Hematopoietic multipotent progenitor cell (in vitro differentiated cells): Measurements from ENCODE around the gene SMIM12. TPM values are rescaled to one million over a fixed set of nuclear protein-coding genes. Genes with fewer than 3 reads are reported as not detected.
"Not testable (repeated sequence)": the region's sequence is repeated elsewhere in the genome, so short reads cannot be mapped to it uniquely, and the experiment has no call there.

Experiments used
- DNase-seq, 3 donors: peaks; one replicate each; pipeline ENCODE4 v3.0.0-alpha.2; 2011 to 2015; ENCODE audit warnings: low read depth in 2 of 3, low spot score in 2 of 3
- total RNA-seq: library from RNA; depleted of rRNA; stranded (reverse); fragments of >200 nt; gene quantifications from one replicate; pipeline ENCODE4 v1.2.3, GENCODE V29; 2012

The SMIM12 gene
- total RNA-seq, 1 donor: 40.7 TPM

DNA sequence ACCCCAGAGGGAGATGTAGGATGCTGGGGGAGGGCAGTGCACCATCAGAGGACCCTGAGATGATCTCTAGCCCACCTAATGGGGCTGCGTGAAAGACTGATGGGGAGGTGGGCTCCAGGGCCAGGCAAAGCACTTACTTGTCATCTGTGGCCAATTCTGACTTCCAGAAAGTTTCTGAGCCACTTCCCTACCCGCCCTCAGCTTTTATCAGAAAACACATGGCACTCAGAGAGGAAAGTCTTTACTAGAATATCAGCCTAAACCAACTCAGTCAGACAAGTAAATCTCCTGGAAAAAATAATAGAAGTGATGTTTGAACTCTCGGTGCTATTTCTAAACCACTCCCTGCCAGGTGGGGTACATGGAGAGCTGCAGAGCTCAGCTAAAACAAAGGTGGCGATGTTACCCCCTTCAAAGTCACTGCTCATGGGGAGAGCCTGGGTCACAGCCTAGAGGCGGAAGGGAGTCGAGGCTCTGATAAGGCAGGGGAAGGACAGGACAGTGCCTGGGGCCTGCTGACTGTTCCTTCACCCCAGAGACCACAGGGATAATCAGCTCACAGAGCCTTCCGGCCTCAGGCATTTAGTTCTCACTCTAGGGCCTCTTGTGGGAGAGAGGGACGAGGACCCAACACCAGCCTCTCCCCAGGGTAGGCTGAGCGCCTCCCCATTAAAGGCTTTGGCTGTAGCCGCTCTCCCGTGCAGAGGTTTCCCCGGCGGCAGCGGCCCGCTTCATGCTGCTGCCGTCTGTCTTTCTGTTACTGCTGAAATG lies 14.2 kb downstream of the SMIM12 start:
- DNase-seq: peak in 1 of 3 donors; percentile 50

DNA sequence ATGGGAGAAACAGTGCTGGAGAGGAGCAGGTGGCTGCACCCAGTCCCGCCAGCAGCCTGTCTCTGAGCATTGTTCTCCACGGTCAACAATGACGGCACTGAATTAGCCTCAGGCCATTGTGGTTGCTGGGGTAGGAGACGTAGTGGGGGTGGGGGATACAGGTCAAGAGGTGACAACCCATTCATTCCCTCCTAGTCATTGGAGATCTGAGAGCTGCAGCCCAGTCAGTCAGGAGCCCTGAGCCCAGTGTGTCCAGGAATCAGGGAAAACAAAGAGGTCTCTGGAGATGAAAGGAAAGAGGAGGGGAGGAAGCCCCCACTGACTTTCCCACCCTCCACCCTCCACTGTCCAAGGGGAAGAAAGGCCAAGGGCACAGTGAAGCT lies 15.3 kb downstream of the SMIM12 start:
- no peak for DNase-seq

DNA sequence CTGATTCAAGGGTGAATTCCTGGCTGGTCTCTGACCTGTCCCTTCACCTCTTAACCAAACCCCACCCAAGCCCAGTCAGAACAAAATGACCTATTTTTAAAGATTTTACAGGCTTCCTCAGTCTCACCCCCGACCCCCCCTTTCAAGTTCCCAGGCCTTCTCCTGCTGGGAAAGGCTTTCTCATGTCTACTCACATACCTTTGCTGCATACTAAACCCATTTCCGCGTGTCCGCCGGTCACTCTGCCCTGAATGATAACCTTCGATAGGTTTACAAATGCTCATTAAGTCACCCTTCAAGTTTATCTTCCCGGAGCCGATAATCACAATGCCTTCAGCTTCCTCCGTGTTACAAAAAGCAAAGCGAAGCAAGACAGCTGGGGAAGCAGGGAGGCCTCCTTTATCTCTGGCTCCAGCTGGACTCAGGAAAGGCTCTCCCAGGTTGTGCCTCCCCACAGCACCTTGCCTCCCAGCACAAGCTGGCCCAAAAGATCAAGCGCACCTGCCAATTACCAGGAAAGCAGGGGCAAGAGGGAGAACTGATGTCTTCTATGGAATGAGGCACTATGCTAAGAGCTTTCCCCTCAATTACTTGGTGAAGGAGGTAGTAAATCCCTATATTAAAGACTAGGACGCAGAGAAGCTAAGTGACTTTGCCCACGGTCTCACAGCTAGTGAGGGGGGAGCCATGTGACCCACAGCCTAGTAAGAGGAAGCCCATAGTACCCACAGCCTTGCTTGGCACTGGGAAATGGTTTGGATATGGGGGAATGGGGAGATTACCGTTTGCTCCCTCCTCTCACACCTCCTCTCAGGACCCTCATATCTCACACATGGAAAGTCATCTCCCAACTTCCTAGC lies 15.9 kb downstream of the SMIM12 start:
- DNase-seq: no peak

DNA sequence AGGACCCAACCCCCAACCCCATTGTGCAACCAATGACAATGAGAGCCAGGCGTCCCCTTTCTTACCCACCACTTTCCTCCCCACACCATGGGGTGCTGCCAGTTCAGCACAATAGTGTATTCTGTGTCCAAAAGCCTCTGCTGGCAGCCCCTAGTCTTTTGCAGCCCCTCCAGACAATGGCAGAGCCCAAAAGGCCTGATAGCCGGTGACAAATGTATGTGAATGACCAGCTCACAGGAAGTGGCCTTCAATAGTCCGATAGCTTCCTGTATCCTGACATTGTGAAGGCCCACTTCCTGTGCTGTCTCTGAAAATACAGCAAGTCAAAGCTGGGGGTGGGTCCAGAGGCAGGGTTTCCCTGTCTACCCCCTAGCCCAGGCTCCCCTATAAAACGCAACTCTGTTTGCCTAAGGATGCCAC lies 16.6 kb downstream of the SMIM12 start:
- no peak for DNase-seq

DNA sequence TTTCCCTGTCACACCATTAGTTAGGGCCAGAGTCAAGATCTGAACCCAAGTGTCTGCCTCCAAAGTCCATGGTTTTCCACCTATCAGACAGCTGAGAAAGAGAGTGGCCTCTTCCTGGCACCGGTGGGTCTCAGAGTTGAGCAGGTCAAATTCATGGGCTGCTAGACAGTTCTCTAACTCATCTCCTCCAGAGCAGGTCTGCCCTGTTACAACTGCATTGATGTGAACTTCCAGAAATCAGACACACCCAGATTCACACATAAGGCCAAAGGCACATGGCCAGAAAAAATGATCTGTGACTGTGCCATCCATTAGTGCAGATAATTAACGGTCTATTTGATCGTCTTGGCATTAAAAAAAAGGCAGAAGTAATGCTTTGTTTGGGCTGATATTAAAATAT lies 17.5 kb downstream of the SMIM12 start:
- no peak for DNase-seq

DNA sequence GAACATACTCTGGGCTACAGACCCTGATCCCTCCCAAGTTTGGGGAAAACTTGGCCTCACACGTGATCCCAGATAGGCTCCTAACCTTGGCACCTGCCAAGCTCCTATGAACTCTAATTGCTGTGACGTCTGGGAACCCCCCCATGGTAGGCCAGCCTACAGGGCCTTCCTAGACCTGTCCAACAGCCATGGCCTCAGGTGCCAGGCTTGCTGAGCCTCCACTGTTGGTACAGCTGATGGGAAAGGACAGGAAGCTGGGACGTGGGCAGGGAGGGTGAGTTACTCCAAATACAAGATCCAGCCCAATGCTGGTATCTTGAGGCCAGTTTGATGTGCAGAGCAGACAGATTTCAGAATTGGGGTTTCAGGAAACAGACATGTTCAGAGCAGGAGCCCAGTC lies 19.1 kb downstream of the SMIM12 start:
- no peak for DNase-seq

DNA sequence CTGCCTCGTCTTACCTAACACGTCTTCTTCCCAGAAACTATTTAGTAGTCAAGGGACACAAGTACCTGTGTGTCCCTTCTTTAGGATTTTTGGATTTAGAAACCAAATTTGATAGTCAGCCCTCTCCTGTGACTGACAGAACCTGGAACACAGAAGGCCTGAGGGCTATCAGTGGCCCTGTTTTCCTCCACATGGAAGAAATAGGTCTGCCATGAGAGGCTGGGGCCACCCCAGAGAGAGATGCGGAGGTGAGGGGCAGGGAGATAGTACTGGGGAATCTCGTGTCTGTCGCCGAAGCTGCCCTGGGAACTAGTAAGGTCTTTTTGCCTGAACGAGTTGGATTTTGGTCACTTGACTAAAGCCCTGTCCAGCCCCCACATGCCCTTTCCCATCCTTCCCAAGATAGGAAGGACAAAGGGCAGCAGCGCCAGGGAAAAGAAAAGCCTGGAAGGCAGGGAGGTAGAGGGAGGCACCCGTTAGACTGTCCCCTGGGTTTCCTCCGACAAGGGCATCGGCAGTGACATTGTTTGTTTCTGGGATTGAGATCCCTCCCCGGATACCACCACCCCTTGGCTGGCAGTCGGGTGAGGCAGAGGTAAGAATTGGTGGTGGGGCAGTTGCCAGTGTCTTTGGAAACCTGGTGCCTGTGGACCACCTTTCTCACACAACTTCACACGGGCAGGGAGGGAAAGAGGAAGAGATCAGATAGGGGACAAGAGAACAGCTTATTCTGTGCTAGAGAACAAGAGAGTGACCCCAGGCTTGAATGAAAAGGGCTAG lies 19.8 kb downstream of the SMIM12 start:
- DNase-seq: no peak

DNA sequence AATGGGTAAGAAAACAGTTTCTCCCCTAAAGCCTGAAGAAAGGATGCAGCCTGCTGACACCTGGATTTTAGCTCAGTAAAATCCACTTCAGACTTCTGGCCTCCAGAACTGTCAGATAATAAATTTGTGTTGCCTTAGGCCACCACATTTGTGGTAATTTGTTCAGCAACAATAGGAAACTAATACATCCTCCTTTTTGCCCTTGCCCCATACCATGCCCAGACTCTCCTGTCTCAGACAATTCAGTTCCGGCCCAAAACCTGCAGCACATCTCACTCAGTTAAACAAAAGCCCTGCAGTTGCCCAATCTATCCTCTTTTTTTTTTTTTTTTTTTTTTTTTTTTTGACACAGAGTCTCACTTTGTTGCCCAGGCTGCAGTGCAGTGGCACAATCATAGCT lies 25.8 kb downstream of the SMIM12 start:
- peak in 1 of 3 donors; percentile 40 for DNase-seq

DNA sequence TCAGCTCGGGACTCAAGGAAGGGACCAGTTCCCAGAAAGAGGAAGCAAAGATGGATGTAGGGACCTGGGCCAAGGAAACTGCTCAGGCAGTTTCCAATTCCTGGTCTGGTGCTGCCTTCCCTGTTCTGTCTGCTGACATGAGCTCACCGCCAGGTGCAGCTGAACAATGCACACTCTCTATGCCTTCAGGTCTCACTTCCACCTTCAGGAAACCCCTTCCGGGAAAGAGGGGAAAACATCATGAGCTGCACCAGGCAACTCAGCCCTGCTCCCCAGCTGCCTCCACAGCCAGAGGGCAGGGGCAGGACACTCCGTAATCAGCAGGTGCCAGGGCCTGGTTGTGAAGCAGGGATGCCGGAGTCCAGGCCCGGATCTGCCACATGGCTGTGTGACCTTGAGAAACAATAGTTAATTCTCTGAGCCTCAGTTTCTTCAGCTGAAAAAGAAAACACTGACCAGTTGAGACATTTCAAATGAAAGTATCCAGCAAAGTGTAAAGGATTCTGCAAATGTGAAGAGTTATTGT lies 27.8 kb downstream of the SMIM12 start:
- DNase-seq: no peak

DNA sequence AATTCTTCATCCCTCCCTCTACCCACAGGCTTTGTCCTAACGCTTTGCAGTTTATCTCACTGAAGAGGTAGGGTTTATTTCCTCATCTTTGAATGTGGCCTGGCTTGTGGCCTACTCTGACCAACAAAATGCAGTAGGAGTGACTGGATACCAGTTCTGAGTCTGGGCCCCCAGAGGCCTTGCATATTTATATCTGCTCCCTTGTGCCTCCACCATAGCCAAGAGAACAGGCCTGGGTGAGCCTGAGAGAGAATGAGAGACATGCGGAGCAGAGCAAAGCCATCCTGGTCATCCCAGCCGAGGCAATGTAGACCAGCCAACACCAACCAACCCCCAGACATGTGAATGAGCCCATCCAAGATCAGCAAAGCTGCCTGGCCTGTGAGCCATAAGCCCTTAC lies 30.3 kb downstream of the SMIM12 start:
- peak in 1 of 3 donors; percentile 35 for DNase-seq

DNA sequence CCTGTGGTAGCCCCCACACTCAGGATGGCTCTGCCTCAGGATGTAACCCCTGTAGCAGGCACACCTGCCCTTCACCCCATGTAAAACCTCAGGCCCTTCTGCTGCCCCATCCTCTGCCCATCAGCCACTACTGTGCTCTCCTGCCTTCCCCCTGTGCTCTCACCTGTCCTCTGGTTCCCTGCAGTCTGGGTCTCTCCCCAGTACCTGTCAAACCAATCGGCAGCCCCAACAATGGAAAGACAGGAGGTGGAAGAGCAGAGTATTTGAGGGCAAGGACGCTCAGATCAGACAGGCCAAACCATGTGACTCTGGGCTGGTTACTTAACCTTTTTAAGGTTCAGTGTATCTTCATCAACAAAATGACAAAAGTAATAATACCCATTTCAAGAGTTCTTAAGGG lies 30.9 kb downstream of the SMIM12 start:
- DNase-seq: no peak

DNA sequence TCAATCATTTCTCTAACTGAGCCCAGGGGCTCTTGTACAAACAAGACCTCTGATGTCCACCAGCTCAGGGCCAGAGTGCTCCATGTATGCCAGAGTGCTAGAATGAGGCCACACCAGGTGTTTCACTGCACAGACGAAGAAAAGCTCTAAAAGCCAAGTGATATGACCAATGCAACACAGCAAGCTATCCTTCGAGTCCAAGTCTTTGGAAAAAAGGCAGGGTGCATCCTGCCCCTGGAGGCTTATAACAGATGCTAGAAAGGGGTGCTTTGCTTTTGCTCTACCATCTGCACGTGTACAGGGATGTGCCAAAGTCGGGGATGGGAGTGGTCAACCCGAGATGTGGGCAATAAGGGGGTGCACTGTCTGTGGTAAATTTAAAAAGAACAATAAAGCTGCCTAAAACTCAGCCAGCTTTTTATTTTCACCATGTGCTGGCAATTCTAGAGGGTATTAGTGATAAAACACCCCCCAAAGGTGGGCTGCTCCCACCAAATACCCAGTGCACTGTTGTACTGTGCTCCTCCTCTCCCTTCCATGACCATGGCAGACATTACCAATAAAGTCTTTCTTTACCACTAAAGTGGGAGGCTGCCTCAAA lies 32.1 kb downstream of the SMIM12 start:
- DNase-seq: no peak

DNA sequence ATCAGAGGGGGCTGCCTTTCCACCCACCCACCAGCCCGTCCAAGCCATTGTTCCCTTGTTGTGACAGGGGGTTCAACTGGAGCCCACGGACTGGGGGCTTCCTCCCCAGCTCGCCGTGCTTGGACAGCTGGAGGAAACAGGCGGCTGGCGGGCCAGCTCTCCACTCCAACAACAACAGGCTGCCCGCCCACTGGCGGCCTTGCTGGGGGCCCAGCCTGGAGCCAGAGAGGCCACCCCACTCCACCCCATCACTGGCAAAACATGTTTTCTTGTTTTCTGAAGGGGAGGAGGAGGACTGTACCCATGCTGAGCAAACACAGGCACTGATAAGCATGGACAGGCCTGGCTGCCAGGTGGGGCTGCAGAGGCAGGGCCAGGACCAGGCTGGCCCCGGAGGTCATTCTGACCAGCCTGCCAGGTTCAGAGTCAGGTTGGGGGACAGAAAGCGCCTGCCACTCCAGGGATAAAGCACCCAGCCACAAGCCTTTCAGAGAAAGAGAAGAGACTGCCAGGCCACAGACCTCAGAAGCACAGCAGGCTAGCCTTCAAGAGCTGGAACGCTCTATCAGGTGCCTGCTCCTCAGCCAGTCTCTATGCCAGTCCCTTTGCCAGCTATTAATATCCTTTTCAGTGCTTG lies 34.0 kb downstream of the SMIM12 start:
- peak in 1 of 3 donors; percentile 32 for DNase-seq

DNA sequence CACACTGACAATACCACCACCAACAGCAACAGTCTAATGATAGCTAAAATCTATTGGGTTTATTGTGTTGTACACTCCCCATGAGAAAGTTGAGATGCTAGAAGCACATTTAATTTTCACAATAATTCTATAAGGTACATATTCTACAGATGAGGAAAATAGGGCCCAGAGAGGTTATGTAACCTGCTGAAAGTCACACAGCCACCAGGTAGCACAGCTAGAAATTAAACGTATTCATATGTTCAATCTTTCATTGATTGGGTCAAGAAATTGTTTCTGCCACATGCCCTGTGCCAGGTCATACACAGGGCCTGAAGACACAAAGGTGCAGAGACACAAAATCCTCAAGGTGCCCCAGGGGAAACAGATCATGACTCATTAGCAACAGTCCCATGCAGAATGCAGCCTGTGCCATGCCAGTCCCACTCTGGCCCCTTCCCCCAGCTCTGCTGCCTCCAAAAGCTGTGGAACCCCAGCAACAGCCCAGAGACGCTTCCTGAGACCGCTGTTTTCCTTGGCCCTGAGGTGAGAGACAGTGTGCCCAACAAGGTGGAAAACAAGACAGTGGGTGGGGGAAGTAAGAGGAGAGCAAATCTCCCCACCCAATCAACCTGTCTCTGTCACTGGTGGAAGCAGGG lies 34.6 kb downstream of the SMIM12 start:
- no peak for DNase-seq

DNA sequence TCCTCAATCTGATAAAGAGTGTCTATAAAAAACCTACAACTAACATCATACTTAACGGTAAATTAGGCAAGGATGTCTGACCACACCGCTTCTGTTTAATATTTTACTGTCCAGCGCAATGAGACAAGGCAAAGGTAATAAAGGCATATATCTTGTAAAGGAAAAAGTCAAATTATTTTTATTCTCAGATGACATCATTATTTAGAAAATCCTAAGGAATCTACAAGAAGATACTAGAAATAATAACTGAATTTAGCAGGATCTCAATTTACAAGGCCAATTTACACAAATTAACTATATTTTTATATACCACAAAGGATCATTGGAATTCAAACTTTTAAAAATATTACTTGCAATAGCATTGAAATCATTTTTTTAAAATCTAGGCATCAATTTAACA lies 37.3 kb downstream of the SMIM12 start:
- no peak for DNase-seq

DNA sequence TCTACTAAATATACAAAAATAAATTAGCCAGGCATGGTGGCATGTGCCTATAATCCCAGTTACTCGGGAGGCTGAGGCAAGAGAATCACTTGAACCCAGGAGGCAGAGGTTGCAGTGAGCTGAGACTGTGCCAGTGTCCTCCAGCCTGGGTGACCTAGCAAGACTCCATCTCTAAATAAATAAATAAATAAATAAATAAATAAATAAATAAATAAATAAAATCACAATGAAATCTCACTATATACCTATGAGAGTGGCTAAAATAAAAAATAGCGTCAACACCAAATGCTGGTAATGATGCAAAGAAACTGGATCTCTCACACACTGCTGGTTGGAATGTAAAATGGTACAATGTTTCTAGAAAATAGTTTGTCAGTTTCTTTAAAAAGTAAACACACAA lies 40.7 kb downstream of the SMIM12 start:
- DNase-seq: not testable (repeated sequence)

DNA sequence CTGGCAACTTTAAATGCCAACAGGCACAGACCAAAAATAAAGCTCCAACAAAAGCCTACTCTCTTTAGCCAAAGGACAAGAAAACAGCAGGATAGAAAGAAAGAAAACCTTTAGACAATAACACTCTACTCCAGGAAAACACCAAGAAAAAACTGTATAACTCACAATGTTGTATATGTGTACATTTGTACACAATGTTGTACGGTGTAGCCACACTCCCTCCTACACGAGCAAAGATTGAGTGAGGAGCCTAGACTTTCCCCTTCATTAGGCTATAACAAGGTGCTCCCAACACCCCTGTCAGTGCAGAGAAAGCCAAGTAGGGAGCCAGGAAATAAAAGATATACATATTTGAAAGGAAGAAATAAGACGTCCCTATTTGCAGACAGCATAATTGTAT lies 42.8 kb downstream of the SMIM12 start:
- no peak for DNase-seq

DNA sequence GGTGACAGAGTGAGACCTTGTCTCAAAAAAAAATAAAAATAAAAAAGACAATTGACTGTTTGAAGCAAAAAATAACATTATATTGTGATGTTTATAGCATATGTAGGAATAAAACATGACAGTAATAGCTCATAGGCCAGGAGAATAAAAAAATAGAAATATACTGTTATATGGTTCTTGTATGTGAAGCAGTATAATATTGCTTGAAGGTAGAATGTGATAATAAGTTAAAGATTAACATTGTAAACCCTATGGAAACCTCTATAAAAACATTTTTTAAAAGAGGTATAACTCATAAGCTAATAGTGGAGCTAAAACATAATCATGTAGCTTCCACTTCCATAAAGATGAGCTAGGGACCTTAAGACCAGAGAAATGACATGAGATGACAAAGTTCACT lies 43.2 kb downstream of the SMIM12 start:
- no peak for DNase-seq

DNA sequence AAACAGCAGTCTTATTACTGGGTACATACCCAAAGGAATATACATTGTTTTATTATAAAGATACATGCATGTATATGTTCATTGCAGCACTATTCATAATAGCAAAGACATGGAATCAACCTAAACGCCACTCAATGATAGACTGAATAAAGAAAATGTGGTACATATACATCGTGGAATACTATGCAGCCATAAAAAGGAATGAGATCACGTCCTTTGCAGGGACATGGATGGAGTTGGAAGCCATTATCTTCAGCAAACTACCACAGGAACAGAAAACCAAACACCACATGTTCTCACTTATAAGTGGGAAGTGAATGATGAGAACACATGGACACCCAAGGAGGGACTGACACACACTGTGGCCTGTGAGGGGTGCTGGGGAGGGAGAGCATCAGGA lies 48.8 kb downstream of the SMIM12 start:
- DNase-seq: not testable (repeated sequence)
